Astrocyte of the cerebellum (primary cell): Measurements from ENCODE around the gene HIP1R.

Experiments used
- DNase-seq: peaks from one replicate; pipeline ENCODE4 v3.0.0-alpha.2; 2011; ENCODE audit warnings: low read depth
- H3K4me3 ChIP-seq: 2 replicates; pipeline ENCODE4 v1.5.1; 2011; ENCODE audit warnings: mild to moderate bottlenecking, low read depth, low read length, moderate library complexity
- in situ Hi-C: cut with HindIII; loops from 2 replicates; pipeline ENCODE4 v1.10.0; 2017; ENCODE audit warnings: low sequenced_read_pairs
- TF ChIP-seq, protein P1 (sequence below): IDR thresholded peaks from 2 replicates; pipeline ENCODE4 v1.5.1; 2012; ENCODE audit warnings: low read length, low read depth, moderate library complexity, mild to moderate bottlenecking; ENCODE audit errors: missing control alignments

Gene HIP1R

DNA sequence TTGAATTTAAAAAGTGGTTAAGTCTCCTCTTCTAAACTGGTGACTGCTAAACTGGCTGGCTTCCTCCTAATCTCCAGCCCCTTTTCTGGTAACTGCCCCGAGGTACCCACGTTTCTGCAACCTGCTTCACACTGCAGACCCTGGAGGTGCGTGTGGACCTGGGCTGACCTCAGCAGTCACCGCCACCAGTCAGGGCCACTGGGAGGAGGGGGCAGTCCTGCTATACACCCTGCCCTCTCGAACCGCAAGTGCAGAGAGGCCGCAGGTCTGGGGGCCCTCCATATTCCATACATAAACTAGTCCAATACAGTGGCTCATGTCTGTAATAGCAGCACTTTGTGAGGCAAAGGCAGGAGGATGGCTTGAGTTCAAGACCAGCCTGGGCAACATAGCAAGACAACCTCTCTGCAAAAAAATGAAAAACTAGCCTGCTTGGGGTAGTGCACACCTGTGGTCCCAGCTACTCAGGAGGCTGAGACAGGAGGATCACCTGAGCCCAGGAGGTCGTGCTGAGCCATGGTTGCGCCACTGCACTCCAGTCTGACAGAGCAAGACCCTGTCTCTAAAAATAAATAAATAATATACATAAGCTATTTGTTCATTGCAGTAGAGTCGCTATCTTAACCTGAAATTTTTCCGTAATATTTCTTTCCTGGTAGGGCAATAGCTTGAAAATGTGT is 35.0 kb downstream of the HIP1R start:
- TF ChIP-seq, protein P1, sequence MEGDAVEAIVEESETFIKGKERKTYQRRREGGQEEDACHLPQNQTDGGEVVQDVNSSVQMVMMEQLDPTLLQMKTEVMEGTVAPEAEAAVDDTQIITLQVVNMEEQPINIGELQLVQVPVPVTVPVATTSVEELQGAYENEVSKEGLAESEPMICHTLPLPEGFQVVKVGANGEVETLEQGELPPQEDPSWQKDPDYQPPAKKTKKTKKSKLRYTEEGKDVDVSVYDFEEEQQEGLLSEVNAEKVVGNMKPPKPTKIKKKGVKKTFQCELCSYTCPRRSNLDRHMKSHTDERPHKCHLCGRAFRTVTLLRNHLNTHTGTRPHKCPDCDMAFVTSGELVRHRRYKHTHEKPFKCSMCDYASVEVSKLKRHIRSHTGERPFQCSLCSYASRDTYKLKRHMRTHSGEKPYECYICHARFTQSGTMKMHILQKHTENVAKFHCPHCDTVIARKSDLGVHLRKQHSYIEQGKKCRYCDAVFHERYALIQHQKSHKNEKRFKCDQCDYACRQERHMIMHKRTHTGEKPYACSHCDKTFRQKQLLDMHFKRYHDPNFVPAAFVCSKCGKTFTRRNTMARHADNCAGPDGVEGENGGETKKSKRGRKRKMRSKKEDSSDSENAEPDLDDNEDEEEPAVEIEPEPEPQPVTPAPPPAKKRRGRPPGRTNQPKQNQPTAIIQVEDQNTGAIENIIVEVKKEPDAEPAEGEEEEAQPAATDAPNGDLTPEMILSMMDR, result no peak
- in situ Hi-C loops, result no loop called here
- no peak overlapping the region for H3K4me3 ChIP-seq
- no peak for DNase-seq

DNA sequence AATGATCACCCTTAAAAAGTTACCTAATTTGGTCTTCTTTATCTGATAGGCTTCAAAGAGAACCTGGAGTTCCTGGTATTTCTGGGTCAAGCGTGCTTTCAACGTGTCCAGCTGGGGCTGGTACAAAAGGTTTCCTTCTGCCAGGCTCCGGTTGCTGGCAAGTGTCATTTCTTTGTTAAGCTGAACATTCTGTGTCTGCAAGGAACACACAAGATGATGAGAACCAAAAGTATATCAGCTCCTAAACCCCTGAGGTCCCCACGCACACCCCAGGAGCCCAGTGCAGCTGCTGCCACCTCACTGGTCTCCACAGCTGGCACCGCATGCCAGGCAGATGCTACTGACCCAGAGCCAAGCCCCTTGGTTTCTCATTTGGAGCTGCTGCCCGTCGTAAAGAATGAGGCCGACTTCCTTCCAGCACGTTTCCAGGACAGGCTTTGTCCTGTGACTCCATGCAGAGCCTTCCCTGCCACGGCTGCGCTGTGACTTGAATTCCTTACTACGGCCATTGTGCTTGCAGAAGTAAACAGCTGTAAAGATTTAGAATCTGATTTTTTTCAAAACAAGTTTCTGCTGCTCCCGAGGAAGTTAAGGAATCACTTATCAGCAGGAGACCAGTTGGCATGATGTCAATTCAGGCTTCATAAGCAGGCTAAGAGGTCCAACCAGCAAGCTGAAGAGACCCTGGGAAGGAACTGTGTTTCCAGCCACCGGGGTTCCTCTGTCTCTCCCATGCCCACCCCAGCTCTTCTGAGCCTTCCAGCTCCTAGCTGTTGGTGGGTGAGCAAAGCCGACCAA is 35.8 kb downstream of the HIP1R start:
- TF ChIP-seq, protein P1, result no peak
- in situ Hi-C loops, result no loop called here
- DNase-seq, result no peak

DNA sequence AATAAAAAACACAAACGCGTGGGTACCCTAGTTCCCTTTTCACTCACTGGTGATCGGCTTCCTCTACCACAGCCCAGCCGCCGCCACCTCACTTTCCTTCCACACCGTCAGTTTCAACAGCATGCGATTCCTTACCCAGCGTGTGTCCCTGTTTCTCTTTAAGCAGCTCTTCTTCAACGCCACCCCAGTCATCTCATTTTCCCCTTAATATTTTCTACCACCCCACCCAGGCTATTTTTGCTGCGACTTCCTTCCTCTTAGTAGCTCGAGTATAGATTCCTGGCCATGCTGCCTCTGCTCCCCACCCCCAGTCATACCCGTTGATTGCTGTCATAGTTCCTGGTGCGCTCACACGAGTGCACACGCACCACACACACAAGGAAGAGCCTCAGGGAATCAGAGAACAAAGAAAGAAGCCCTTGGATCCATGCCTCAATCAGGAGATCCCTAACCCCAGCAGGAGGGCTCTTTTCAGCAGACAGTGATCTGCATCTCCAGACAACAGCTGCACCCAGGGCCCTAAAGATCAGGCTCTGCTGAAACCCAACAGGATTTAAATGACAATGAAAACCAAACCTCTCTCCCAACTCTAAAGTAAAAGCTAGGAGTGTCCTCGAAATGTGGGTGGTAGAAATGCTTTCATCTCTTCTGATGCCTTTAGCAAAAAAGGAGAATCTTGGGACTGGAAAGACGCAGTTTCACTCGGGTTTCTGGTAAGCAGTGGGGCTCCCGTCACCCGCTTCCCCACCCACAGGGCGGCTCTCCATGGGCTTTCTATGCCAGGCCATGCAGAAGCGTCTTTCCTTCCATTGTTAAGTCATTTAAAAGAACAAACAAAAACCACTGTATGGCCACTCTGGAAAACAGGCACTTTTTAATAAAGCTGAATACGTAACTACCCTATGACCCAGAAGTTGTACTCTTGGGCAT is 36.9 kb downstream of the HIP1R start:
- in situ Hi-C loops, result no loop called here
- no peak for DNase-seq
- TF ChIP-seq, protein P1, result no peak
- H3K4me3 ChIP-seq, result no peak overlapping the region

More for the DNA sequence above, 35.8 kb downstream of the HIP1R start:
- no peak overlapping the region for H3K4me3 ChIP-seq

DNA sequence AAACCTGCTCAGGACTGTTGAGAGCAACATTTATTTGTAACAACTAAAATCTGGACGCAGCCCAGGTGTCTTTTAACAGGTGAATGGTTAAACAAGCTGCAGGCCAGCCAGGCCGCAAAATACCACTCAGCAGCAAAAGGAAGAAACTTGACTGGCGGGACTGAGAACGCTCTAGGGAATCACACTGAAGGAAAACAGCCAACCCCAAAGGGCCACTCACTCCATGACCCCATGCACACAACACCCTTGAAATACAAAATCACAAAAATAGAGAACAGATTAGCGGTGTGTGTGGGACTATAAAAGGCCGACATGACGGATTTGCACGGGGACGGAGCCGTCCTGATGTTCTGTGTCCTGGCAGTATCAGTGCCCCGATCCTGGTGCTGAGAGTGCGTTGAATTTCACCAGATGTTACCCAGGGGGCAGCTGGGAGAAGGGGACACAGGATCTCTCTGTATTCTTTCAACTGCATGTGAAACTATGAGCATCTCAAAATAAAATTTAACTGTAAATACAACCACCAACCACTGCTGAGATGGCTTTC is 37.6 kb downstream of the HIP1R start:
- in situ Hi-C loops, result no loop called here
- TF ChIP-seq, protein P1, result no peak
- H3K4me3 ChIP-seq, result no peak overlapping the region
- DNase-seq, result no peak

DNA sequence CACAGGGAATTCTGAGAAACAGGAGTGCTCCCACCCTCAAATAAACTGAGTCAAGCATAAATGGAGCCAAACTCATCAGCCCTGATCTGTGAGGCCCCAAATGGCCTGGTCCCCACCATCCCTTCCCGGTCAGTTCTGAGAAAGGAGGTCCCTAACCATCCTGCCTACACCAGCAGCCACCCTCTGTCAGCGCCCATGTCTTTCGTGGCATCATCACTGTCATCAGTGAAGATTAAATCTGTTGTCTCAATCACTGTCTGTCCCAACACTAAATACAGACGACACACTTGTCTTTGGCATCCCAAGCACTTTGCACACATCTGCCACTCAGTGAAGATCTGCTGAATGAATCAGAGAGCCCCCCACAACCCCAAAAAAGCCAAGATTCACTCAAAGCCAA is 38.3 kb downstream of the HIP1R start:
- in situ Hi-C loops, result no loop called here
- no peak for DNase-seq
- H3K4me3 ChIP-seq, result no peak overlapping the region
- TF ChIP-seq, protein P1, result no peak

DNA sequence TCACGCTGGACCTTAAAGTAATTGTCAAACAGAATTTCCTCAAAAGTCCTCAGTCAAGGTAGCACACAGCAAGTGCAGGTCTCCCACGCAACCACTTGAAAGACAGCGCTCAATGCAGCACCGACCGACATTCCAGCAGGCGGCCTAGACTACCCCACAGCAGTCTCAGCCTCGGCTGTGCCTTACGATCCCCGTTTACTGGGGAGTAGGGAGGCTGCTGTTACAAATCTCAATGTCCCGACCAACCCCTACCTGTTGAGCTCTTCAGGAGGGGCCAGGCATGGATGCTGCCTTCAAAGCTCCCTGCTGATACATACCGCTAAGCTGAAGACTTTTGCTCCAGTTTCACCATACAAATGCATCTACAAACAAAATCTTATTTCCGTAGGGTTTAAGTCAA is 38.8 kb downstream of the HIP1R start:
- TF ChIP-seq, protein P1, result no peak
- in situ Hi-C loops, result no loop called here
- DNase-seq, result no peak
- no peak overlapping the region for H3K4me3 ChIP-seq
